GM13976 (cell line): Measurements from ENCODE around the gene AFDN.

Source experiments
- DNase-seq: peaks from one replicate; pipeline ENCODE4 v3.0.0; 2012; ENCODE audit warnings: low spot score
- in situ Hi-C: fragments of 300-500 bp; cut with MboI; formaldehyde crosslinking; loops from one replicate; pipeline ENCODE4 v1.12.0; 2022; ENCODE audit warnings: low sequenced_read_pairs, mixed read lengths, inconsistent platforms; ENCODE audit not compliant: unreplicated experiment
- TF ChIP-seq, protein P1 (sequence below): IDR thresholded peaks from 2 replicates; pipeline ENCODE4 v1.5.1; 2012; ENCODE audit warnings: borderline replicate concordance, mild to moderate bottlenecking; ENCODE audit not compliant: insufficient read depth; ENCODE audit errors: extremely low read depth, missing control alignments, control extremely low read depth

AFDN gene

DNA sequence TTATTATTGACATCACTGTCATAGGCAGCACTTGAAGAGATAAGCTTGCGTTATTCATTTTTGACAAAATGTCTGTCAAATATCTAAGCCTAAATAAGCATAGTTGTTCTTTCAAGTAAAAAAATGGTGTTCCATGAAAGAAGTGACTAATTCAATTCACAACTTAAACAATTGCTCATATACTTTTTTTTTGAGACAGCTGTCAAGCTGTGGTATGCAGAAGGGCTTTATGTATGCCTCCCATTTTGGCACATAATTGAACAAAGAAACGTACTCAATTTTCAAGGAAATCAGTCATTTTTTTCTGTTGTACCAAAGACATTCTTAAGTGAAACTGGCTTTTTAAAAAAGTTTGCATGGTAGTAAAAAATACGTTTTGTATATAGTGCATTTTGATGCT is 8.5 kb downstream of the AFDN start:
- in situ Hi-C loops = no loop called here
- no peak for DNase-seq
- TF ChIP-seq, protein P1, sequence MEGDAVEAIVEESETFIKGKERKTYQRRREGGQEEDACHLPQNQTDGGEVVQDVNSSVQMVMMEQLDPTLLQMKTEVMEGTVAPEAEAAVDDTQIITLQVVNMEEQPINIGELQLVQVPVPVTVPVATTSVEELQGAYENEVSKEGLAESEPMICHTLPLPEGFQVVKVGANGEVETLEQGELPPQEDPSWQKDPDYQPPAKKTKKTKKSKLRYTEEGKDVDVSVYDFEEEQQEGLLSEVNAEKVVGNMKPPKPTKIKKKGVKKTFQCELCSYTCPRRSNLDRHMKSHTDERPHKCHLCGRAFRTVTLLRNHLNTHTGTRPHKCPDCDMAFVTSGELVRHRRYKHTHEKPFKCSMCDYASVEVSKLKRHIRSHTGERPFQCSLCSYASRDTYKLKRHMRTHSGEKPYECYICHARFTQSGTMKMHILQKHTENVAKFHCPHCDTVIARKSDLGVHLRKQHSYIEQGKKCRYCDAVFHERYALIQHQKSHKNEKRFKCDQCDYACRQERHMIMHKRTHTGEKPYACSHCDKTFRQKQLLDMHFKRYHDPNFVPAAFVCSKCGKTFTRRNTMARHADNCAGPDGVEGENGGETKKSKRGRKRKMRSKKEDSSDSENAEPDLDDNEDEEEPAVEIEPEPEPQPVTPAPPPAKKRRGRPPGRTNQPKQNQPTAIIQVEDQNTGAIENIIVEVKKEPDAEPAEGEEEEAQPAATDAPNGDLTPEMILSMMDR = no peak

DNA sequence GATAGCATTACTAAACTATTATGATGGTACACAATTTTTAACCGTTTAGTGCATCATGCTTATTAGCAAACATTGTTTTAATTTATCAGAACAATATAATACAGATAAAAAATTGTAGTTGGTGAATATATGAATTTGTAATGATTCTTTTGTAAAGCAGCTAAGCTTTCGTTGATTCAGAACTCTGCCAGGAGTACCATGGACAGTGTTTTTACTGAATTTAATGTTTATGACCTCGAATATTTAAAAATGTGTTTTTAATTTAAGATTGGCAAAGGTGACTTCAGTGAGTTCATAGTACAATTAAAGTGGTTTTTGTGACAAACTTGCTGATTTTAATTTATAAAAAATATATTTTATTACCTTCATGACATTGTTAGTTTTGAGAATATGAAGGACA is 10.0 kb downstream of the AFDN start:
- in situ Hi-C loops = no loop called here
- TF ChIP-seq, protein P1 = no peak
- DNase-seq = no peak

GRCh38 chr6:167838207-167838748 is 11.6 kb downstream of the AFDN start:
- TF ChIP-seq, protein P1 = no peak
- in situ Hi-C loops = no loop called here
- DNase-seq = no peak

DNA sequence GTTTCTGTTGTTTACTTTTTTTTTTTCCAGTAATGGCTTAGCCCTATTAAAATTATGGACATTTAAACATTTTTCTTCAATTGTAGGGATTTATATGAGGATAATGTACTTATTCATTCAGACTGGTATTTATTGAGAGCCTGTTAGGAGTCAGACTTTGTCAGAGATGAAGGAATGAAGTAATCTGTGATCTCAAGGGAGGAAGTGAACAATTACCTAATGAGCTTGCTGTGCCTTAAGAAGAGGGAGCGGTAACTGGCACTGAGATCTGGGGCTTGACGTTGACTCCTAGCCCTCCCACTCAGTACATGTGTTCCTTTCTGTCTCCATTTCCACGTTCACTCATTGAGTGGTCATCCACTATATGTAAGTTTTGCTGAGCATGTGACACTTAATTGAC is 12.6 kb downstream of the AFDN start:
- in situ Hi-C loops = no loop called here
- TF ChIP-seq, protein P1 = no peak
- DNase-seq = no peak

DNA sequence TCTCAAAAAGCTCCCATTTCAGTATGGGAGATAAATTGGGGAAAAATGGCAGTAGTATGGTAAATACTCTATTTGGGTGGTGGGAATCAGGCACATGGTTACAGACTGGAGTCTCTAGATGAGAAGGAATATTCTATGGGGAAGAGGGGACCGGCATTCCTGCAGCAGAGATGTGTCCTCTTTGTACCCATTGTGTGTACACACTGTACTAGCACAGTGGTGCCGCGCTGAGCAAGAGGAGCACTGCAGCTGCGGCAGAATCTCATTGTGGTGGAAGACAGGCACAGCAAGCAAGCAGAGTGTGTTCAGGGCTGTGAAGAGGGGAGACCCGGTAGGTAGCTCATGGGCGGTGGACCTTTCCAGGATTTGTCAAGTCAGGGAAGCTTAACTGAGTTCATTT is 13.0 kb downstream of the AFDN start:
- no peak for DNase-seq

DNA sequence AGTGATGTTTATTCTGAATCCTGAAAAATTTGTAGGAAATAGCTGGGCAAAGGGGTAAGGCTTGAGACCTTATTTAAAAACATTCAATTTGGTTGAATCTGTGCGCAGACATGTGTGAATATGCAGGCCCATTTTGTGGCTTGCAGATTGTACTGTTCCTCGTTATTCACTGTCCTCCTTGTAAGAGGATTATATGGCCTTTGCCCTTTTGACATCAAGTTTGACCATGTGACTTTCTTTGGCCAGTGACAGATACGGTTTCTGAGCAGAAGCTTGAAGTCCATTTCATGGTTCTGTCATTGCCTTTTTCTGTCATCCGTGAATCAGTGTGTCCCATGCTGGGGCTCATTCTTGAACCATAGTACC is 13.4 kb downstream of the AFDN start:
- in situ Hi-C loops = no loop called here
- no peak for DNase-seq
- TF ChIP-seq, protein P1 = no peak

More for the DNA sequence above, 13.0 kb downstream of the AFDN start:
- in situ Hi-C loops = no loop called here
- TF ChIP-seq, protein P1 = no peak
